Duodenal mucosa (tissue), 2 donors: Measurements from ENCODE around the gene TMEM223.
"Not testable (repeated sequence)": the region's sequence is repeated elsewhere in the genome, so short reads cannot be mapped to it uniquely, and the experiment has no call there.

ENCODE experiments used
- H3K27ac ChIP-seq: one replicate; pipeline ENCODE4 v1.7.0; 2013; ENCODE audit warnings: low read depth, low read length
- H3K27me3 ChIP-seq, 2 donors: one replicate each; pipeline ENCODE4 v1.7.0; 2013; ENCODE audit warnings: low read length in 2 of 2, control low read depth in 1 of 2; ENCODE audit not compliant: insufficient read depth in 2 of 2, control insufficient read depth in 1 of 2
- H3K36me3 ChIP-seq, 2 donors: one replicate each; pipeline ENCODE4 v1.7.0; 2013; ENCODE audit warnings: low read length in 2 of 2, control low read depth in 1 of 2; ENCODE audit not compliant: insufficient read depth in 2 of 2, control insufficient read depth in 1 of 2
- H3K4me1 ChIP-seq, 2 donors: one replicate each; pipeline ENCODE4 v1.7.0; 2013; ENCODE audit warnings: low read length in 2 of 2, control low read depth in 1 of 2; ENCODE audit not compliant: insufficient read depth in 2 of 2, control insufficient read depth in 1 of 2
- H3K4me3 ChIP-seq, 2 donors: one replicate each; pipeline ENCODE4 v1.7.0; 2013; ENCODE audit warnings: low read length in 2 of 2, low read depth in 1 of 2
- H3K9ac ChIP-seq, 2 donors: one replicate each; pipeline ENCODE4 v1.7.0; 2013; ENCODE audit warnings: low read length in 2 of 2, low read depth in 1 of 2
- H3K9me3 ChIP-seq, 2 donors: one replicate each; pipeline ENCODE4 v1.7.0; 2013; ENCODE audit warnings: low read length in 2 of 2, control low read depth in 1 of 2; ENCODE audit not compliant: control insufficient read depth in 1 of 2

Gene TMEM223

GRCh38 chr11:62752994-62753735, 38.6 kb downstream of the TMEM223 start:
- Histone ChIP-seq H3K9ac (peak overlapping the region; percentile 70 to 75), H3K27ac (peak overlapping the region; percentile 46), H3K4me3 (peak overlapping the region; percentile 90 to 92), H3K36me3 (peaks cover 0 to 8% of the 10 kb centered on the region in 2 donors), H3K9me3 (no peaks in the 10 kb centered on the region), H3K4me1 (peaks cover 12% of the 10 kb centered on the region in 2 donors), H3K27me3 (no peaks in the 10 kb centered on the region)

DNA sequence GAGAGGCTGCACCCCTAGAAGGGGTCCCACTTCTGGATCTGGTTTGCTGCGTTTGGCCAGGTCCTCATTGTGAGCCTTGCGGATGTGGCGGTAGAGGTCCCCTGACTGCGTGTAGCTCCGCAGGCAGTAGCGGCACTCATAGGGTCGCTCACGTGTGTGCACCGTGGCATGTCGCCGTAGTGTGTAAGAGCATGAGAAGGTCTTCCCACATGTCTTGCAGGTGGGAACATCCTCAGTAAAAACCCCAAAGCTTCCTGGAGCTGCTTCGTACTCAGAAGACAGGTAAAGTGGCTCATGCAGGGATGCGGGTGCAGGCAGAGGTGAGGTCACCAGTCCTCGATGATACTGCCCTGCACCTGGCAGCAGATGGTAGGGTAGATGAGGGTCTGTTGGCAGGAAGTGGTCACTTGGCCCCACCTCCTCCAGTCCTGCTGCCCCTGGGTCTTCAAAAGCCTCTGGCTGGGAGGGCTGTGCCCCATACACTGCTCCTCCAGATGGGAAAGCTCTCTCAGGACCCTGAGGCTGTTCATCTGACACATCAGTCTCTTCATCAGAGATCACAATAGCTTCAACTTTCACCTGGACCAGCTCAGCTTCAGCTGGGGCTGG, 39.5 kb downstream of the TMEM223 start:
- Histone ChIP-seq H3K9ac (no peak overlapping the region), H3K27me3 (no peaks in the 10 kb centered on the region), H3K36me3 (peaks cover 0 to 8% of the 10 kb centered on the region in 2 donors), H3K27ac (no peak overlapping the region), H3K4me1 (peaks cover 12% of the 10 kb centered on the region in 2 donors), H3K4me3 (peak overlapping the region in 1 of 2 donors; percentile 92), H3K9me3 (no peaks in the 10 kb centered on the region)

DNA sequence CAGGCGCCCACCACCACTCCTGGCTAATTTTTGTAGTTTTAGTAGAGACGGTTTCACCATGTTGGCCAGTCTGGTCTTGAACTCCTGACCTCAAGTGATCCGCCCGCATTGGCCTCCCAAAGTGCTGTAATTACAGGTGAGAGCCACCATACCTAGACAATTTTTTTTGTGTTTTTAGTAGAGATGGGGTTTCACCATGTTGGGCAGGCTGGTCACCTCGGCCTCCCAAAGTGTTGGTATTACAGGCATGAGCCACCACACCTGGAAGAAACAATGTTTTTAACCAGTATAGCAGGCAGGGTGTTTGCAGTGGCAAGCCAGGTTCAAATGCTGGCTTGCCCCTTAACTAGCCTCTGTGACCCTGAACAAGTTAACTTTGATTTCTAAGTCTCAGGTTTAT, 41.9 kb downstream of the TMEM223 start:
- H3K27me3 ChIP-seq, H3K27ac ChIP-seq, H3K36me3 ChIP-seq, H3K9ac ChIP-seq, H3K4me3 ChIP-seq, H3K9me3 ChIP-seq: not testable (repeated sequence)
- H3K4me1 ChIP-seq, result peaks cover 12% of the 10 kb centered on the region in 2 donors

DNA sequence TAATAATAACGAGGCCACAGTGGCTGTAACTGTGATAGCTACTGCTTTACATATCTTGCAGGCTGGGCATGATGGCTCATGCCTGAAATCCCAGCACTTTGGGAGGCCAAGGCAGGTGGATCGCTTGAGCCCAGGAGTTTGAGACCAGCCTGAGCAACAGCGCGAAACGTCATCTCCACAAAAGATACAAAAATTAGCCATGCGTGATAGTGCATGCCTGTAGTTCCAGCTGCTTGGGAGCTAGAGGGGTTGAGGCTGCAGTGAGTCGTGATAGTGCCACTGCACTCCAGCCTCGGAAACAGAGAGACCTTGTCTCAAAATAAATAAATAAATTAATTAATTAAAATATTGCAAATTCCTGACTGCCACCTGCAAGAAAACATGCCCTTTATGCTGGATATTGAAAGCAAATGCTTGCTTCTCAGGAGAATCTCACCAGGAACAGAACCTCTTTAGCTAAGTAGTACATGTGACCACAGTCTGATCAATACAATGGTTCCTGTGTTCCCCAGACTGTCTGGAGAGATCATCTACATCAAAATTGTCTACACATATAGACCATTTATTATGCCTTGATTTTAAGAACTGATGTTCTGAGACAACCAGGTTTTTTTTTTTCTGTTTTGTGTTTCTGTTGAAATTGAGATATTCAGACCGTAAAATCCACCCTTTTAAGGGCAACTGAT, 44.2 kb downstream of the TMEM223 start:
- Histone ChIP-seq H3K27ac (no peak overlapping the region), H3K36me3 (peaks cover 0 to 8% of the 10 kb centered on the region in 2 donors), H3K4me1 (peaks cover under 1 to 2% of the 10 kb centered on the region in 2 donors), H3K4me3 (no peak overlapping the region), H3K27me3 (no peaks in the 10 kb centered on the region), H3K9ac (no peak overlapping the region), H3K9me3 (no peaks in the 10 kb centered on the region)
